K562 (cell line): ENCODE measurements around the gene FXYD3. TPM values are rescaled to one million over a fixed set of nuclear protein-coding genes. Genes with fewer than 3 reads are reported as not detected.

Source experiments
- CEBPG ChIP-seq, 3 experiments: fragments of 200-800 bp in 1 of 3; sonication (Bioruptor generic) in 1 of 3; sonication (generic) in 1 of 3; formaldehyde crosslinking in 1 of 3; IDR thresholded peaks in 2 of 3; conservative IDR thresholded peaks in 1 of 3; 2 replicates each; pipeline versions ENCODE4 v1.6.1 to v1.8.0; 2016 to 2022; ENCODE audit warnings: missing compliant biosample characterization in 2 of 3, missing genetic modification characterization in 2 of 3, mild to moderate bottlenecking in 1 of 3, missing genetic modification reagents in 1 of 3
- HMGN3 ChIP-seq: IDR thresholded peaks from 2 replicates; pipeline ENCODE4 v1.6.1; 2011; ENCODE audit warnings: borderline replicate concordance, low read depth, mild to moderate bottlenecking, mixed read lengths, low read length; ENCODE audit not compliant: insufficient read length; ENCODE audit errors: extremely low read depth
- HNRNPLL ChIP-seq: fragments of 200-400 bp; formaldehyde crosslinking; IDR thresholded peaks from 2 replicates; pipeline ENCODE4 v1.6.1; 2017; ENCODE audit warnings: low read length, low read depth, mild to moderate bottlenecking; ENCODE audit not compliant: poor library complexity, severe bottlenecking
- MEF2D ChIP-seq: conservative IDR thresholded peaks from 2 replicates; pipeline ENCODE4 v1.6.1; 2016; ENCODE audit warnings: low read depth, missing genetic modification characterization, missing compliant biosample characterization
- MYNN ChIP-seq, 2 experiments: sonication (generic); formaldehyde crosslinking in 1 of 2; IDR thresholded peaks; 2 replicates each; pipeline versions ENCODE4 v1.5.0 to v1.6.1; 2016 to 2020; ENCODE audit warnings: antibody characterized with exemption in 1 of 2, missing genetic modification reagents in 1 of 2
- NCOA6 ChIP-seq: fragments of 450-650 bp; IDR thresholded peaks from 2 replicates; pipeline ENCODE4 v1.6.1; 2017; ENCODE audit warnings: mild to moderate bottlenecking
- PML ChIP-seq: IDR thresholded peaks from 2 replicates; pipeline ENCODE4 v1.6.1; 2012; ENCODE audit warnings: low read length, inconsistent platforms
- PRMT5 ChIP-seq: sonication (generic); formaldehyde crosslinking; IDR thresholded peaks from 2 replicates; pipeline ENCODE4 v1.5.0; 2020; ENCODE audit warnings: missing genetic modification reagents
- PTTG1 ChIP-seq: fragments of 450-650 bp; IDR thresholded peaks from 2 replicates; pipeline ENCODE4 v1.6.1; 2016; ENCODE audit warnings: low read depth, mild to moderate bottlenecking, missing genetic modification characterization, missing compliant biosample characterization
- SPI1 ChIP-seq: IDR thresholded peaks from 2 replicates; pipeline ENCODE4 v1.6.1; 2011; ENCODE audit warnings: low read depth, low read length, control low read depth, borderline replicate concordance
- ZNF507 ChIP-seq: conservative IDR thresholded peaks from 2 replicates; pipeline ENCODE4 v1.6.1; 2017; ENCODE audit warnings: missing genetic modification characterization, missing compliant biosample characterization
- ZNF561 ChIP-seq: fragments of 450-650 bp; formaldehyde crosslinking; conservative IDR thresholded peaks from 2 replicates; pipeline ENCODE4 v1.4.0; 2020; ENCODE audit warnings: mild to moderate bottlenecking, moderate library complexity
- polyA plus RNA-seq, 8 experiments: library from polyadenylated mRNA; depleted of rRNA in 4 of 8; stranded (reverse) in 5 of 8; unstranded in 3 of 8; fragments of >200 nt; fragmentation: Nextera tagmentation in 2 of 8; fragmentation: Illumina TruSeq in 1 of 8; extraction: Ambion mirVana in 2 of 8; extraction: Trizol in 1 of 8; gene quantifications; 2 replicates each; pipeline versions ENCODE4 v1.2.1 to v1.2.3, GENCODE V29; 2011 to 2014; ENCODE audit warnings: inconsistent platforms in 1 of 8, missing spikeins in 1 of 8
- total RNA-seq, 7 experiments: library from RNA; depleted of rRNA in 6 of 7; stranded (reverse); fragments of >200 nt in 6 of 7; fragmentation: Illumina TruSeq in 2 of 7; extraction: Trizol in 2 of 7; gene quantifications; 2 replicates each; pipeline versions ENCODE4 v1.2.1 to v1.2.3, GENCODE V29; 2011 to 2021; ENCODE audit warnings: low replicate concordance in 1 of 7
- TF ChIP-seq, protein P1 (sequence below), 2 experiments: fragments of 150-350 bp in 1 of 2; IDR thresholded peaks; 2 replicates each; pipeline ENCODE4 v1.6.1; 2012 to 2016; ENCODE audit warnings: low read depth in 2 of 2, low read length in 2 of 2, mild to moderate bottlenecking in 1 of 2, moderate library complexity in 1 of 2

FXYD3 gene
- total and polyA plus RNA-seq, 9 of the 15 experiments (the other 6 are each of a cell fraction or from before 2014, with no cell fraction given) = 0.24 TPM; not detected in 8

DNA sequence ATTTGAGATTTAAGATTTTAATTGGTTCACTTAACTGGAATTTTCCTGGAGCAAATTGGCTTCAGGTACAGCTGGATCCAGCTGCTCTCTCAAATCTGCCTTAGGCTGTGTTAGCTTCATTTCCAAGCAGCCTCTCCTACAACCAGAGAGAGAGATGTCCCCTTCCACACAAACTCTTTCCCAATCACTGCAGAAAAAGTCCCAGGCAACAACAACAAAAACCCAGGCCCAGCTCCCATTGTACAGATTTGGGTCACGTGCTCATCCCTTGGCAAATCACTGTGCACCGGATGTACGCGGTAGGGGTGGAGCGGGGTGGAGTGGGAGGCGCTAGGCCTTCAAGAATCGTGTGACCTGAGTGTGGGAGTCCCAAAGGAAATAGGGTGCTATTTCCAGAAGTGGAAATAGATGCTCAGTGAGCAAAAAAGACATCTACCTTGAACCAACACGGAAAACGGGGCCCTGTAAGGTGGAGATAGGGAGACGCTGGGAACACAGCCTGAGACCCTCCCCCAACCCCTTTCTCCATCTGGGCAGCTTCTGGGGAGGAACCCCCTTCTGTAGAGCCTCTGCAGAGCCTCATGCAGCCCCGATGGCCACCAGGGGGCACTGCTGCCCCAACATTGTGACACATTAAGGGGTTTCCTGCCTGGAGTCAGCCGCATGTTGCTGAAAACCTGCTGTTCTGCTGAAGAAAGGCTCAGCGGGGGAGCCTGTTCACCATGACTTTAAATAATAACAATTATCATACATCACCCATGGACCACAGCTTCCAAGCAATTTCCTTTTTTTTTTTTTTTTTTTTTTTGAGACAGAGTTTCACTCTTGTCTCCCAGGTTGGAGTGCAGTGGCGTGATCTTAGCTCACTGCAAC lies 48.7 kb upstream of the FXYD3 start (continued):
- no peak for TF ChIP-seq PML
- no peak for TF ChIP-seq HNRNPLL
- TF ChIP-seq NCOA6 = no peak
- TF ChIP-seq PTTG1 (tag) = no peak
- peak; percentile 39; the same call in 1 of the 2 replicates for TF ChIP-seq SPI1
- no peak for TF ChIP-seq PRMT5 (CRISPR knock-in tag)
- no peak for TF ChIP-seq HMGN3
- TF ChIP-seq MYNN (IDR thresholded peaks at IDR 0.05) = 0 out of 2 replicates have a peak, but pooled peaks have one; percentile 16
- TF ChIP-seq MYNN (CRISPR knock-in tag; IDR thresholded peaks at IDR 0.05) = no peak
- TF ChIP-seq MEF2D = no peak
- TF ChIP-seq ZNF507 (tag) = no peak
- TF ChIP-seq, protein P1, sequence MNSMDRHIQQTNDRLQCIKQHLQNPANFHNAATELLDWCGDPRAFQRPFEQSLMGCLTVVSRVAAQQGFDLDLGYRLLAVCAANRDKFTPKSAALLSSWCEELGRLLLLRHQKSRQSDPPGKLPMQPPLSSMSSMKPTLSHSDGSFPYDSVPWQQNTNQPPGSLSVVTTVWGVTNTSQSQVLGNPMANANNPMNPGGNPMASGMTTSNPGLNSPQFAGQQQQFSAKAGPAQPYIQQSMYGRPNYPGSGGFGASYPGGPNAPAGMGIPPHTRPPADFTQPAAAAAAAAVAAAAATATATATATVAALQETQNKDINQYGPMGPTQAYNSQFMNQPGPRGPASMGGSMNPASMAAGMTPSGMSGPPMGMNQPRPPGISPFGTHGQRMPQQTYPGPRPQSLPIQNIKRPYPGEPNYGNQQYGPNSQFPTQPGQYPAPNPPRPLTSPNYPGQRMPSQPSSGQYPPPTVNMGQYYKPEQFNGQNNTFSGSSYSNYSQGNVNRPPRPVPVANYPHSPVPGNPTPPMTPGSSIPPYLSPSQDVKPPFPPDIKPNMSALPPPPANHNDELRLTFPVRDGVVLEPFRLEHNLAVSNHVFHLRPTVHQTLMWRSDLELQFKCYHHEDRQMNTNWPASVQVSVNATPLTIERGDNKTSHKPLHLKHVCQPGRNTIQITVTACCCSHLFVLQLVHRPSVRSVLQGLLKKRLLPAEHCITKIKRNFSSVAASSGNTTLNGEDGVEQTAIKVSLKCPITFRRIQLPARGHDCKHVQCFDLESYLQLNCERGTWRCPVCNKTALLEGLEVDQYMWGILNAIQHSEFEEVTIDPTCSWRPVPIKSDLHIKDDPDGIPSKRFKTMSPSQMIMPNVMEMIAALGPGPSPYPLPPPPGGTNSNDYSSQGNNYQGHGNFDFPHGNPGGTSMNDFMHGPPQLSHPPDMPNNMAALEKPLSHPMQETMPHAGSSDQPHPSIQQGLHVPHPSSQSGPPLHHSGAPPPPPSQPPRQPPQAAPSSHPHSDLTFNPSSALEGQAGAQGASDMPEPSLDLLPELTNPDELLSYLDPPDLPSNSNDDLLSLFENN (IDR thresholded peaks at IDR 0.05; ENCODE audit: low read depth in 2 of 2, low read length in 2 of 2) = peak; percentile 17 to 40; a peak in 1 of 4 replicates
- TF ChIP-seq CEBPG (CRISPR knock-in tag; IDR thresholded peaks at IDR 0.05) = no peak; the same call in 1 of the 2 replicates
- TF ChIP-seq CEBPG (tag; conservative IDR thresholded peaks at IDR 0.05 in 1 of 2, IDR thresholded peaks at IDR 0.05 in 1 of 2) = peak in 1 of 2 experiments; percentile 40; a peak in 1 of 4 replicates
- TF ChIP-seq ZNF561 (CRISPR knock-in tag) = no peak
